Gastrocnemius medialis (tissue), 4 donors: Measurements from ENCODE around the gene FXR2.

ENCODE experiments used
- CTCF ChIP-seq, 5 experiments: fragments of 450-650 bp in 3 of 5; fragments of 200-600 bp in 2 of 5; sonication (generic) in 2 of 5; IDR thresholded peaks in 4 of 5; conservative IDR thresholded peaks in 1 of 5; 1 replicate in 4 of 5; 2 replicates in 1 of 5; pipeline ENCODE4 v1.5.1; 2016 to 2019; ENCODE audit warnings: antibody characterized with exemption in 5 of 5, mild to moderate bottlenecking in 3 of 5, moderate library complexity in 3 of 5
- POLR2A ChIP-seq, 2 donors: fragments of 450-650 bp; IDR thresholded peaks; one replicate each; pipeline ENCODE4 v1.6.1; 2017; ENCODE audit warnings: antibody characterized with exemption in 2 of 2, mild to moderate bottlenecking in 2 of 2, moderate library complexity in 2 of 2

DNA sequence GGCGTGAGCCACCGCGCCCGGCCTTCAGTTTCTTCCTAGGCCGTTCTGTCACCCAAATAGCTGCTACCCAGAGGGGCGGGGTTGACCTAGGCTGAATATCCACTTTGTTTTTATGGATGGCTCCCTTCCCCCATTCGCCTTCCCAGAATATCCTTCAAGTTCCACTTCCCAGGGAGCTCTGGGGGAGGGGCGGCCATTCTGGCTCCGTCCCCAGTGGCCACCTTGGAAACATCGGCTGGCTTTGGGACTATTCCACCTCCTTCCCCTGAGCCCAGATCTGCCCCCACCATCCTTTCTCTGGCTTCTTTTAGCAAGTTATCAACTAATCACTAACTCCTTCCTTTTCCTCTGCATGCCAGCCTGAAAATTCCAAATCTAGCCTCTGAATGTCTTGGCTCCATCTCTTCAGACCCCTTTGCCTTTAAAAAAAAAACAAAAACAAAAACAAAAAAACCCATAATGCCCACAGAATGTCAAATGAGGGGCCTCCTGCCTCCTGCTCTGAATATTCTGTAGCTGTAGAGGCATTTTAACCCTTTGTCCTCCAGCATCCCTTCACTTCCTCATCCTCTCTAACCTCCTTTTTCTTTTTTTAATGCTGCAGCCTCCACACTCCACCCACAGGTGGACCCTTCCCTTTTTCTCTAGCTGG, 42.4 kb upstream of the FXR2 start:
- no peak for TF ChIP-seq CTCF (IDR thresholded peaks at IDR 0.05 in 4 of 5, conservative IDR thresholded peaks at IDR 0.05 in 1 of 5)
- TF ChIP-seq POLR2A (IDR thresholded peaks at IDR 0.05): no peak
